Stimulated activated CD8-positive, alpha-beta memory T cell treated with anti-CD3 and anti-CD28 coated beads, Interleukin-15, amount 100 ng/mL, for 4 hours (primary cell): ENCODE measurements around the gene COL4A3.

Experiments used
- DNase-seq, 2 donors: peaks; one replicate each; pipeline ENCODE4 v3.0.0-alpha.2; 2020; ENCODE audit warnings: low read depth in 2 of 2

COL4A3 gene

GRCh38 chr2:227339098-227339599, 174.7 kb downstream of the COL4A3 start:
- no peak for DNase-seq

GRCh38 chr2:227340106-227340505, 175.7 kb downstream of the COL4A3 start:
- no peak for DNase-seq

DNA sequence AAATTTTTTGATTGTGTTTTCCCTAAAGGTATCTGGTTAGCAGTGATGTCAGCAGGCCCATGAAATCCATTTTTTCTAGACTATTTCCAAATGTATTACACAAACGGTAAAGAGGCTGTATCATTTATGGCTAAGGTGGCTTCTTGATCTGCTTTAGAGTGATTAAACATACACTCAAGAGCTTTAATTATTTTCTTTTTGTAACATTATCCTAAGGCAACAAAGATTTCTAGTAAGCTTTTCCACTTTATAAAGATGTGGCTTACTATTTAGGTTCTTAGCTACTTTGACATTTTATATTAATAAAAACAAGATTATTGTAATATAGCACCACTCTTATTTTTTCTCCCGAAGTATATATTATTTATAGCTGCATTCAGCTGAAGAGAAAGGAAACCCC, 177.1 kb downstream of the COL4A3 start:
- no peak for DNase-seq

DNA sequence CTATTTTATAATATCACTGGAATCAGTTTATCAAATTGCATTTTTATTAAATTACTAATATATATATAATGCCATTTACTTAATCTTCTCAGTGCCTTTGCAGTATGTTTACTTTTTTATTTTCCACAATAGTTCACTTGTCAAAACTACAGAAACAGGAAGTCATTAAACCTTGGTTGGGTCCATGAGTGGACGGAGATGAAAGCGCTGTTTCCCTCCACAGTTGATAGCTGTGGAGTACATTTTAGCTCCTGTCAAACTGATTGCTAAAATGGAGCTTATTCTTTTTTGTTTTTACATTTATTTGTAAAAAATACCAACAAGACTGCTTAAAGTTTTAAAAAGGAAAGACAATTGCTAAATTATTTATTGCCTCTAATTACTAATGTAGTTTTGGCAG, 179.8 kb downstream of the COL4A3 start:
- DNase-seq = no peak

GRCh38 chr2:227347117-227347516, 182.7 kb downstream of the COL4A3 start:
- no peak for DNase-seq

- no peak for DNase-seq
These were observed 183.9 kb downstream of the COL4A3 start for GRCh38 chr2:227348324-227348723.

DNA sequence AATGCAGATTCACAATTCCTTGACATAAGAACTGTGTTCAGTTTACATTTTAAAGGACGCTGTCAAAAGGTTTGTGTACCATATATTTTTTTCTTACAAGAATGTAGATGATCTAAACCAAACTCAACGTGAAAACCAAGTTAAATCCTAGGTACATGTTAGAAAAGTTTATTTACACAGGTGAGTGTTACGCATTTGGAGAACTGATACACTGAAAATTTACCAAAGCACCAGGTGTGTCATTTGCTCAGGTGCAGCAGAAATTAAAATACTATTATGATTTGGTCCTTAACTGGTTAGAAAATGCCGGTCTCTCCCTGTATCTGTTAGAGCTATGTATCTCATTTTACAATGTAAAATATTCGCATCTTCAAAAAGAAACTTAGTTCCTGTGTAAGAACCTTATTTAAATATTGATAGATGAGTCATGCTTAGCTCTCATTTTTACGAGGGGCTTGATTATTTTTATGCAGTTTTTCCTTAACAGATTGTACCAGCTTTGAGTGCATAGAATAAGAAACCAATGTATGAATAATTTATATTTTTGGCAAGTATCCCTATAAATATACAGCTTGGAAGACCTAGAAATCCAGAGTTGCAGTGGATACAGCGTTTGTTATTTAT, 185.7 kb downstream of the COL4A3 start:
- DNase-seq = no peak

GRCh38 chr2:227351639-227352038, 187.2 kb downstream of the COL4A3 start:
- no peak for DNase-seq

- no peak for DNase-seq
These were observed 195.9 kb downstream of the COL4A3 start for GRCh38 chr2:227360351-227360750.

GRCh38 chr2:227363756-227364155, 199.3 kb downstream of the COL4A3 start:
- DNase-seq = no peak
